Measurements from ENCODE around the gene P2RX3.
"Not testable (repeated sequence)": the region's sequence is repeated elsewhere in the genome, so short reads cannot be mapped to it uniquely, and the experiment has no call there.

P2RX3 gene

GRCh38 chr11:57324886-57325734, 13.0 kb upstream of the P2RX3 start, which contains the start of gene TNKS1BP1:
TNKS1BP1 (minus strand) TSS chr11:57324952; CDS start chr11:57321885, 3,067 bp downstream.
- peak; percentile 98 for DNase-seq (ENCODE audit: low read depth)

GRCh38 chr11:57325735-57326048, 12.5 kb upstream of the P2RX3 start:
- no peak for DNase-seq (ENCODE audit: low read depth)

- DNase-seq (ENCODE audit: low read depth) = no peak
Observed at GRCh38 chr11:57327721-57328120, 10.4 kb upstream of the P2RX3 start.

GRCh38 chr11:57330029-57330428, 8.1 kb upstream of the P2RX3 start:
- no peak for DNase-seq (ENCODE audit: low read depth)

GRCh38 chr11:57331720-57332119, 6.4 kb upstream of the P2RX3 start:
- DNase-seq (ENCODE audit: low read depth) = no peak

GRCh38 chr11:57332694-57333440, 5.3 kb upstream of the P2RX3 start:
- peak; percentile 34 for DNase-seq (ENCODE audit: low read depth)

GRCh38 chr11:57335023-57335342, 3.2 kb upstream of the P2RX3 start:
- DNase-seq (ENCODE audit: low read depth) = no peak

GRCh38 chr11:57335343-57336110, 2.6 kb upstream of the P2RX3 start, which contains the start of gene SSRP1:
SSRP1 (minus strand) TSS chr11:57335892; CDS start chr11:57335121, 771 bp downstream.
- DNase-seq (ENCODE audit: low read depth) = peak; percentile 84

GRCh38 chr11:57336111-57336666, 2.0 kb upstream of the P2RX3 start:
- DNase-seq (ENCODE audit: low read depth) = no peak

- DNase-seq (ENCODE audit: low read depth) = not testable (repeated sequence)
Observed at GRCh38 chr11:57336856-57337255, 1.3 kb upstream of the P2RX3 start.

GRCh38 chr11:57339328-57339727, 1.2 kb downstream of the P2RX3 start:
- no peak for DNase-seq (ENCODE audit: low read depth)

- peak; percentile 29 for DNase-seq (ENCODE audit: low read depth)
Observed at GRCh38 chr11:57340039-57340615, 2.0 kb downstream of the P2RX3 start.

- no peak for DNase-seq (ENCODE audit: low read depth)
Observed at GRCh38 chr11:57341250-57341808, 3.2 kb downstream of the P2RX3 start.

GRCh38 chr11:57342702-57343101, 4.5 kb downstream of the P2RX3 start:
- DNase-seq (ENCODE audit: low read depth) = no peak

- no peak for DNase-seq (ENCODE audit: low read depth)
Observed at GRCh38 chr11:57343825-57344224, 5.7 kb downstream of the P2RX3 start.

- no peak for DNase-seq (ENCODE audit: low read depth)
Observed at GRCh38 chr11:57344826-57345225, 6.7 kb downstream of the P2RX3 start.

GRCh38 chr11:57345555-57346211, 7.5 kb downstream of the P2RX3 start:
- DNase-seq (ENCODE audit: low read depth) = peak; percentile 52

- DNase-seq (ENCODE audit: low read depth) = no peak
Observed at GRCh38 chr11:57347336-57347735, 9.2 kb downstream of the P2RX3 start.

GRCh38 chr11:57348052-57348451, 9.9 kb downstream of the P2RX3 start:
- DNase-seq (ENCODE audit: low read depth) = no peak

- no peak for DNase-seq (ENCODE audit: low read depth)
Observed at GRCh38 chr11:57348636-57349313, 10.6 kb downstream of the P2RX3 start.

Measured in iris pigment epithelial cell (primary cell).